H1 (cell line): ENCODE data around the gene PPIA. TPM values are rescaled to one million over a fixed set of nuclear protein-coding genes. Genes with fewer than 3 reads are reported as not detected.

Experiments used
- CTCF ChIA-PET: fragments of 300-600 bp; sonication (Branson Sonifier 250); formaldehyde crosslinking; loops from one replicate; lab custom pipeline; 2021; ENCODE audit not compliant: partially characterized antibody; lab: Charles Lee
- POLR2A ChIA-PET: fragments of 300-600 bp; sonication (Branson Sonifier 250); formaldehyde crosslinking; loops from one replicate; lab custom pipeline; 2021; ENCODE audit warnings: inconsistent platforms; ENCODE audit not compliant: partially characterized antibody; lab: Charles Lee
- DNase-seq, 2 experiments: peaks; one replicate each; pipeline versions ENCODE4 v3.0.0 to v3.0.0-alpha.2; 2010 to 2022; ENCODE audit warnings: low spot score in 2 of 2, low read depth in 1 of 2, mixed read lengths in 1 of 2
- FAIRE-seq: peaks from 2 replicates; lab custom pipeline; 2011; peaks lifted over from hg19 to GRCh38; lab: Jason Lieb, UNC
- H2AFZ ChIP-seq: 2 replicates; pipeline ENCODE4 v1.8.1; 2012; ENCODE audit warnings: low read length, inconsistent platforms
- H2AK5ac ChIP-seq: 2 replicates; pipeline ENCODE4 v1.6.1; 2013; ENCODE audit warnings: low read depth, low read length
- H2BK120ac ChIP-seq: replicated peaks from 2 replicates; pipeline ENCODE3; 2013; ENCODE audit warnings: low read depth, low read length, inconsistent platforms
- H2BK12ac ChIP-seq: 2 replicates; pipeline ENCODE4 v1.6.1; 2013; ENCODE audit warnings: low read depth, low read length
- H2BK15ac ChIP-seq: 2 replicates; pipeline ENCODE4 v1.6.1; 2013; ENCODE audit warnings: low read length
- H2BK20ac ChIP-seq: 2 replicates; pipeline ENCODE4 v1.6.1; 2013; ENCODE audit warnings: low read length
- H2BK5ac ChIP-seq: 2 replicates; pipeline ENCODE4 v1.6.1; 2013; ENCODE audit warnings: low read depth, low read length
- H3K14ac ChIP-seq: 2 replicates; pipeline ENCODE4 v1.6.1; 2013; ENCODE audit warnings: inconsistent platforms; ENCODE audit not compliant: insufficient read length
- H3K18ac ChIP-seq: 2 replicates; pipeline ENCODE4 v1.6.1; 2013; ENCODE audit warnings: low read length; ENCODE audit errors: extremely low read depth
- H3K23ac ChIP-seq: 2 replicates; pipeline ENCODE4 v1.6.1; 2013; ENCODE audit warnings: inconsistent platforms; ENCODE audit not compliant: insufficient read length
- H3K23me2 ChIP-seq: 2 replicates; pipeline ENCODE4 v1.6.1; 2013; ENCODE audit warnings: low read depth, low read length
- H3K27ac ChIP-seq: 2 replicates; pipeline ENCODE4 v1.6.1; 2011; ENCODE audit warnings: low read depth, low read length, inconsistent platforms
- H3K27me3 ChIP-seq, 4 experiments: replicated peaks in 1 of 4; 1 replicate in 1 of 4; 2 replicates in 3 of 4; pipeline versions ENCODE4 v1.6.1 to v1.8.1; 2011 to 2013; ENCODE audit warnings: low read length in 3 of 4, mild to moderate bottlenecking in 3 of 4, inconsistent platforms in 2 of 4, mixed read lengths in 2 of 4, moderate library complexity in 1 of 4; ENCODE audit not compliant: control insufficient read depth in 3 of 4, insufficient read depth in 3 of 4; ENCODE audit errors: extremely low read depth in 1 of 4
- H3K36me3 ChIP-seq, 4 experiments: 2 replicates each; pipeline versions ENCODE4 v1.6.1 to v1.8.1; 2011 to 2013; ENCODE audit warnings: mild to moderate bottlenecking in 4 of 4, low read length in 3 of 4, moderate library complexity in 2 of 4, control low read depth in 1 of 4, inconsistent platforms in 1 of 4; ENCODE audit not compliant: insufficient read depth in 4 of 4, control insufficient read depth in 2 of 4
- H3K4ac ChIP-seq: replicated peaks from 2 replicates; pipeline ENCODE3; 2013; ENCODE audit warnings: low read length, low read depth, mixed read lengths, inconsistent platforms; ENCODE audit not compliant: insufficient read length
- H3K4me1 ChIP-seq, 4 experiments: replicated peaks in 1 of 4; 1 replicate in 1 of 4; 2 replicates in 3 of 4; pipeline versions ENCODE4 v1.6.1 to v1.8.1; 2011 to 2013; ENCODE audit warnings: low read length in 3 of 4, inconsistent platforms in 2 of 4, mixed read lengths in 1 of 4; ENCODE audit not compliant: insufficient read depth in 4 of 4, control insufficient read depth in 3 of 4
- H3K4me2 ChIP-seq, 2 experiments: 2 replicates each; pipeline versions ENCODE4 v1.6.1 to v1.8.1; 2011 to 2013; ENCODE audit warnings: low read depth in 2 of 2, low read length in 2 of 2, control low read depth in 1 of 2, inconsistent platforms in 1 of 2, mild to moderate bottlenecking in 1 of 2; ENCODE audit not compliant: insufficient read depth in 1 of 2
- H3K4me3 ChIP-seq, 4 experiments: fragments of 200-600, 300-600 bp in 1 of 4; sonication (generic), shearing (Covaris generic), sonication (Bioruptor Twin) in 1 of 4; 2 replicates each; pipeline versions ENCODE4 v1.5.1 to v1.8.1; 2011 to 2016; ENCODE audit warnings: low read length in 4 of 4, low read depth in 3 of 4, control low read depth in 2 of 4, inconsistent platforms in 2 of 4, mild to moderate bottlenecking in 2 of 4, mixed read lengths in 1 of 4, moderate library complexity in 1 of 4; ENCODE audit not compliant: insufficient read depth in 2 of 4; ENCODE audit errors: extremely low read depth in 1 of 4
- H3K56ac ChIP-seq: replicated peaks from 2 replicates; pipeline ENCODE3; 2013; ENCODE audit warnings: low read depth, mild to moderate bottlenecking, mixed read lengths, low read length, inconsistent platforms; ENCODE audit not compliant: insufficient read length
- H3K79me1 ChIP-seq: 2 replicates; pipeline ENCODE4 v1.6.1; 2013; ENCODE audit warnings: low read depth, low read length, control low read depth
- H3K79me2 ChIP-seq, 2 experiments: 2 replicates each; pipeline versions ENCODE4 v1.6.1 to v1.8.1; 2012 to 2013; ENCODE audit warnings: low read length in 2 of 2, mild to moderate bottlenecking in 2 of 2, inconsistent platforms in 1 of 2; ENCODE audit not compliant: insufficient read depth in 2 of 2, control insufficient read depth in 1 of 2
- H3K9ac ChIP-seq, 4 experiments: replicated peaks in 1 of 4; 1 replicate in 1 of 4; 2 replicates in 3 of 4; pipeline versions ENCODE4 v1.6.1 to v1.8.1; 2011 to 2013; ENCODE audit warnings: low read depth in 3 of 4, low read length in 3 of 4, control low read depth in 2 of 4, mild to moderate bottlenecking in 2 of 4, moderate library complexity in 2 of 4, inconsistent platforms in 1 of 4; ENCODE audit errors: extremely low read depth in 1 of 4
- H3K9me3 ChIP-seq, 2 experiments: 2 replicates each; pipeline versions ENCODE4 v1.6.1 to v1.8.1; 2012 to 2013; ENCODE audit warnings: mild to moderate bottlenecking in 2 of 2, moderate library complexity in 2 of 2, control low read depth in 1 of 2, inconsistent platforms in 1 of 2, low read depth in 1 of 2, low read length in 1 of 2, mixed read lengths in 1 of 2; ENCODE audit not compliant: insufficient read depth in 2 of 2
- H4K20me1 ChIP-seq, 2 experiments: replicated peaks in 1 of 2; 2 replicates each; pipeline versions ENCODE3 to v1.8.1; 2011 to 2013; ENCODE audit warnings: inconsistent platforms in 2 of 2, low read length in 2 of 2, mild to moderate bottlenecking in 1 of 2; ENCODE audit not compliant: insufficient read depth in 2 of 2, control insufficient read depth in 1 of 2
- H4K5ac ChIP-seq: 2 replicates; pipeline ENCODE4 v1.6.1; 2013; ENCODE audit warnings: low read length, low read depth, mixed read lengths, inconsistent platforms; ENCODE audit not compliant: insufficient read length
- H4K8ac ChIP-seq: 2 replicates; pipeline ENCODE4 v1.8.0; 2013; ENCODE audit warnings: mild to moderate bottlenecking, moderate library complexity, low read length, inconsistent platforms; ENCODE audit not compliant: insufficient read depth; ENCODE audit errors: extremely low read depth
- H4K91ac ChIP-seq: replicated peaks from 2 replicates; pipeline ENCODE3; 2013; ENCODE audit warnings: low read length, mixed read lengths, inconsistent platforms; ENCODE audit not compliant: insufficient read length
- PHF8 ChIP-seq: fragments of 200-600 bp; sonication (generic); conservative IDR thresholded peaks from 2 replicates; pipeline ENCODE4 v1.7.1; 2012; ENCODE audit warnings: low read depth, mild to moderate bottlenecking, inconsistent platforms, low read length, moderate library complexity
- POLR2A ChIP-seq, 2 experiments: IDR thresholded peaks; 1 replicate in 1 of 2; 2 replicates in 1 of 2; pipeline ENCODE4 v1.6.1; 2011; ENCODE audit warnings: low read depth in 2 of 2, low read length in 2 of 2, mild to moderate bottlenecking in 2 of 2; ENCODE audit errors: control extremely low read depth in 1 of 2
- POLR2AphosphoS5 ChIP-seq: IDR thresholded peaks from 2 replicates; pipeline ENCODE4 v1.6.1; 2011; ENCODE audit warnings: low read depth, low read length
- RAD21 ChIP-seq, 2 experiments: IDR thresholded peaks in 1 of 2; conservative IDR thresholded peaks in 1 of 2; 2 replicates each; pipeline ENCODE4 v1.6.1; 2011; ENCODE audit warnings: low read depth in 2 of 2, low read length in 2 of 2, improper control_type of control experiment in 1 of 2, inconsistent platforms in 1 of 2, mild to moderate bottlenecking in 1 of 2, moderate library complexity in 1 of 2
- RFX5 ChIP-seq: IDR thresholded peaks from 2 replicates; pipeline ENCODE4 v1.6.1; 2011; ENCODE audit warnings: low read depth, low read length, improper control_type of control experiment, borderline replicate concordance
- WGBS, 2 experiments: shearing (Covaris generic) in 1 of 2; methylation state at CpG; one replicate each; pipeline versions ENCODE4 v1.1.6 to v1.1.7; 2013 to 2015; ENCODE audit warnings: low lambda C conversion rate in 2 of 2, mixed read lengths in 2 of 2, inconsistent platforms in 1 of 2, low coverage in 1 of 2, missing lambda C conversion rate in 1 of 2; ENCODE audit not compliant: insufficient replicate concordance in 2 of 2, insufficient coverage in 1 of 2, insufficient read length in 1 of 2; ENCODE audit errors: extremely low coverage in 1 of 2, missing lambda C conversion rate in 1 of 2; 5-methylcytosine and 5-hydroxymethylcytosine counted together
- polyA plus RNA-seq, 7 experiments: library from polyadenylated mRNA; depleted of rRNA in 3 of 7; stranded (reverse) in 5 of 7; unstranded in 2 of 7; fragments of >200 nt in 5 of 7; fragments of 200-250 nt in 2 of 7; gene quantifications; 1 replicate in 5 of 7; 2 replicates in 1 of 7; 4 replicates in 1 of 7; pipeline versions ENCODE4 v1.2.1 to v1.2.3, GENCODE V29; 2011 to 2013; ENCODE audit warnings: missing spikeins in 2 of 7, mixed read lengths in 2 of 7
- total RNA-seq: library from RNA; stranded (reverse); fragmentation: NEBNext Ultra II Directional; extraction: Animal tissue kit (Norgen Biotek cat#: 25700); gene quantifications from 2 replicates; pipeline ENCODE4 v1.2.1, GENCODE V29; 2021

The PPIA gene
- total and polyA plus RNA-seq, 2 of the 8 experiments (the other 6 are each of a cell fraction or from before 2014, with no cell fraction given) = 2,865 to 5,394 TPM

DNA sequence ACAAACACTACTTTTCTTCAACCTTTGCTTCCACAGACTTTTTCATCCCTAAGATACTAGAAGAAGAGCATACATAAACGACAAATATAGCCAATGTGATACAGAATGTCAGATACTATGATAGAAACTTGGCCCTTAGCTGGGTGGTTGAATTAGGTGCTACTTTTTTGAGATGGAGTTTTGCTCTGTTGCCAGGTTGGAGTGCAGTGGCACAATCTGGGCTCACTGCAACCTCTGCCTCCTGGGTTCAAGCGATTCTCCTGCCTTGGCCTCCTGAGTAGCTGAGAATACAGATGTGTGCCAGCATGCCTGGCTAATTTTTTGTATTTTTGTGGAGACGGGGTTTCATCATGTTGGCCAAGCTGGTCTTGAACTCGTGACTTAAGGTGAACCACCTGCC is 3.5 kb downstream of the PPIA start:
- FAIRE-seq (no peak), DNase-seq (no peak)
- Histone ChIP-seq H4K20me1 (peaks cover 26 to 29% of the 10 kb centered on the region in 2 experiments), H2BK20ac (no peak overlapping the region), H2BK5ac (no peak overlapping the region), H2BK120ac (no peak overlapping the region), H3K79me1 (no peaks in the 10 kb centered on the region), H4K5ac (no peak overlapping the region), H3K27me3 (no peaks in the 10 kb centered on the region), H3K56ac (no peak overlapping the region), H2AK5ac (no peak overlapping the region), H3K23ac (no peak overlapping the region), H3K18ac (no peak overlapping the region), H2BK12ac (no peak overlapping the region), H3K4ac (no peak overlapping the region), H4K91ac (no peak overlapping the region), H4K8ac (no peak overlapping the region), H3K27ac (no peak overlapping the region), H3K79me2 (peaks cover 19 to 41% of the 10 kb centered on the region in 2 experiments), H3K4me2 (no peak overlapping the region), H3K4me3 (no peak overlapping the region), H3K9ac (no peak overlapping the region), H3K9me3 (no peaks in the 10 kb centered on the region), H3K36me3 (peaks cover 32 to 74% (median 50%) of the 10 kb centered on the region in 4 experiments), H2BK15ac (no peak overlapping the region), H3K4me1 (peaks cover 0 to 5% (median 0%) of the 10 kb centered on the region in 4 experiments; a peak in 3 of 7 replicates), H3K23me2 (peaks cover 5% of the 10 kb centered on the region), H2AFZ (no peak overlapping the region), H3K14ac (no peak overlapping the region)
- ChIA-PET POLR2A (interaction anchor here (0.8 to 4.0 kb wide), 13 partner anchors 9 to 229 kb away, joined by 3 to 27 read pairs (median 5); partner anchors contain the start of gene H2AZ2), CTCF (no interaction called here)
- TF ChIP-seq POLR2A (IDR thresholded peaks at IDR 0.05; ENCODE audit: control extremely low read depth in 1 of 2, low read depth in 2 of 2, low read length in 2 of 2) (peak in 1 of 2 experiments; percentile 70; a peak in 2 of 3 replicates), RFX5 (no peak), POLR2AphosphoS5 (peak; percentile 12; the same call in 1 of the 2 replicates), PHF8 (no peak), RAD21 (IDR thresholded peaks at IDR 0.05 in 1 of 2, conservative IDR thresholded peaks at IDR 0.05 in 1 of 2; ENCODE audit: low read depth in 2 of 2, low read length in 2 of 2) (no peak)
- WGBS, 2 experiments = 68% methylated on average over 4 of the region's 4 CpGs; no CpG with 5 or more reads in 1 of the 2 experiments
